RWPE2 (cell line): Measurements from ENCODE around the gene ACSM5.

Experiments used
- ATAC-seq: fragments of 200-7000 bp; cut with Tn5 transposase; 3 replicates; pipeline ENCODE4 v1.9.1; 2021; ENCODE audit warnings: low read depth
- DNase-seq: peaks from one replicate; pipeline ENCODE4 v3.0.0-alpha.2; 2020; ENCODE audit warnings: low spot score
- H3K27ac ChIP-seq: fragments of 450-650 bp; 2 replicates; pipeline ENCODE4 v1.5.1; 2017; ENCODE audit warnings: mild to moderate bottlenecking; ENCODE audit not compliant: poor library complexity, severe bottlenecking
- H3K27me3 ChIP-seq: fragments of 250-450 bp; sonication (Bioruptor Pico); 2 replicates; pipeline ENCODE4 v1.5.1; 2021; ENCODE audit warnings: mild to moderate bottlenecking, moderate library complexity; ENCODE audit not compliant: insufficient read depth, poor library complexity, severe bottlenecking
- H3K36me3 ChIP-seq: fragments of 250-450 bp; sonication (Bioruptor Pico); 2 replicates; pipeline ENCODE4 v1.5.1; 2020; ENCODE audit warnings: low read depth, mild to moderate bottlenecking, moderate library complexity
- H3K4me1 ChIP-seq: fragments of 250-450 bp; sonication (Bioruptor Pico); 2 replicates; pipeline ENCODE4 v1.5.1; 2021; ENCODE audit warnings: mild to moderate bottlenecking, moderate library complexity; ENCODE audit not compliant: insufficient read depth, poor library complexity, severe bottlenecking
- H3K4me3 ChIP-seq: fragments of 250-450 bp; sonication (Bioruptor Pico); 2 replicates; pipeline ENCODE4 v1.5.1; 2021; ENCODE audit warnings: mild to moderate bottlenecking, moderate library complexity; ENCODE audit not compliant: severe bottlenecking
- H3K9me3 ChIP-seq: fragments of 250-450 bp; sonication (Bioruptor Pico); 2 replicates; pipeline ENCODE4 v1.5.1; 2021; ENCODE audit warnings: mild to moderate bottlenecking, moderate library complexity; ENCODE audit not compliant: severe bottlenecking
- CTCF ChIP-seq: fragments of 450-650 bp; IDR thresholded peaks from one replicate; pipeline ENCODE4 v1.5.1; 2017; ENCODE audit warnings: mild to moderate bottlenecking, moderate library complexity; ENCODE audit not compliant: poor library complexity, severe bottlenecking

Gene ACSM5

GRCh38 chr16:20383106-20384029 lies 26.0 kb upstream of the ACSM5 start:
- H3K4me1 ChIP-seq: no peaks in the 10 kb centered on the region
- ATAC-seq: peak; percentile 89
- peak; percentile 71 for TF ChIP-seq CTCF
- no peak overlapping the region for H3K27ac ChIP-seq
- H3K36me3 ChIP-seq: no peaks in the 10 kb centered on the region
- no peaks in the 10 kb centered on the region for H3K9me3 ChIP-seq
- DNase-seq: no peak
- no peak overlapping the region for H3K4me3 ChIP-seq
- H3K27me3 ChIP-seq: no peaks in the 10 kb centered on the region

- Histone ChIP-seq H3K4me3 (no peak overlapping the region), H3K9me3 (no peaks in the 10 kb centered on the region), H3K4me1 (no peaks in the 10 kb centered on the region), H3K36me3 (no peaks in the 10 kb centered on the region), H3K27me3 (no peaks in the 10 kb centered on the region), H3K27ac (no peak overlapping the region)
- ATAC-seq (peak; percentile 46; the same call in 2 of the 3 replicates), DNase-seq (no peak)
- peak; percentile 86 for TF ChIP-seq CTCF
Measured at GRCh38 chr16:20385844-20386832, 23.2 kb upstream of the ACSM5 start.

GRCh38 chr16:20387978-20388377 lies 21.4 kb upstream of the ACSM5 start:
- Histone ChIP-seq H3K27me3 (no peaks in the 10 kb centered on the region), H3K9me3 (no peaks in the 10 kb centered on the region), H3K4me1 (no peaks in the 10 kb centered on the region), H3K36me3 (no peaks in the 10 kb centered on the region), H3K4me3 (no peak overlapping the region), H3K27ac (no peak overlapping the region)
- ATAC-seq: no peak
- no peak for DNase-seq
- no peak for TF ChIP-seq CTCF

GRCh38 chr16:20388854-20389253 lies 20.5 kb upstream of the ACSM5 start:
- Histone ChIP-seq H3K36me3 (no peaks in the 10 kb centered on the region), H3K27me3 (no peaks in the 10 kb centered on the region), H3K4me1 (no peaks in the 10 kb centered on the region), H3K27ac (no peak overlapping the region), H3K4me3 (no peak overlapping the region), H3K9me3 (no peaks in the 10 kb centered on the region)
- TF ChIP-seq CTCF: no peak
- DNase-seq: no peak
- ATAC-seq: no peak
